Pancreas (tissue), 10 donors: Measurements from ENCODE around the gene ARSG. TPM values are rescaled to one million over a fixed set of nuclear protein-coding genes. Genes with fewer than 3 reads are reported as not detected.

Experiments used
- ATAC-seq, 4 donors: fragments of 200-7000 bp; cut with Tn5 transposase; one replicate each; pipeline versions ENCODE4 v1.8.0 to v1.9.1; 2020; ENCODE audit warnings: mild to moderate bottlenecking in 4 of 4, moderate library complexity in 4 of 4
- DNase-seq, 6 donors: peaks; one replicate each; pipeline ENCODE4 v3.0.0-alpha.2; 2020
- FAIRE-seq: peaks from 2 replicates; lab custom pipeline; 2012; peaks lifted over from hg19 to GRCh38; lab: Jason Lieb, UNC
- H3K27ac ChIP-seq, 4 donors: fragments of 200-600 bp; sonication (generic); 1 replicate in 3 of 4; 2 replicates in 1 of 4; pipeline versions ENCODE4 v1.5.0 to v1.8.0; 2020
- H3K27me3 ChIP-seq, 4 donors: fragments of 200-600 bp; one replicate each; pipeline ENCODE4 v1.8.0; 2021
- H3K36me3 ChIP-seq, 3 donors: fragments of 200-600 bp; sonication (generic) in 1 of 3; one replicate each; pipeline versions ENCODE4 v1.5.0 to v1.8.0; 2020 to 2021
- H3K4me1 ChIP-seq, 3 donors: fragments of 200-600 bp; one replicate each; pipeline ENCODE4 v1.8.0; 2021
- H3K4me3 ChIP-seq, 4 donors: fragments of 200-600 bp; sonication (generic) in 2 of 4; one replicate each; pipeline versions ENCODE4 v1.5.0 to v1.8.0; 2020 to 2021
- H3K9me3 ChIP-seq, 4 donors: fragments of 200-600 bp; one replicate each; pipeline ENCODE4 v1.8.0; 2021
- WGBS, 2 donors: extraction: QIAGEN DNeasy Blood & Tissue Kit; methylation state at CpG; one replicate each; pipeline ENCODE4 v1.1.7; 2013; 5-methylcytosine and 5-hydroxymethylcytosine counted together
- intact Hi-C, 3 donors: fragments of 100-400 bp; cut with DNase I; formaldehyde crosslinking; loops; one replicate each; pipeline versions ENCODE4 v1.11.1 to v1.14.2; 2022
- polyA plus RNA-seq, 2 donors: library from polyadenylated mRNA; stranded (reverse); fragments of 200-250 nt; gene quantifications; one replicate each; pipeline ENCODE4 v1.2.3, GENCODE V29; 2013
- total RNA-seq, 6 donors: library from RNA; stranded (reverse); fragmentation: NEBNext Ultra II Directional in 4 of 6; extraction: Animal tissue kit (Norgen Biotek cat#: 25700) in 4 of 6; gene quantifications; one replicate each; pipeline versions ENCODE4 v1.2.1 to v1.2.4, GENCODE V29; 2021 to 2023
- TF ChIP-seq, protein P1 (sequence below), 4 donors: fragments of 200-600 bp; sonication (generic) in 3 of 4; IDR thresholded peaks; one replicate each; pipeline versions ENCODE4 v1.5.0 to v1.8.0; 2021; ENCODE audit warnings: antibody characterized with exemption in 4 of 4
- donor health status: healthy with polysubstance abuse.
- donor health status: DM: no; HTN: no; CAD: no; lungs with moderate emphysema.
- donor health status: DM: no; HTN: no; CAD: no.
- donor health status: control.
- donor health status: control.
- donor health status: Bipolar disorder and iron deficiency.
- donor health status: DM: yes; HTN: yes; CAD: no.
- donor health status: DM: no; HTN: no; CAD: no.
- donor health status: DM: no; HTN: no; CAD: no.
- donor health status: DM: yes; HTN: yes; CAD: no.

Gene ARSG
- total and polyA plus RNA-seq, 8 donors: 0.46 to 2.5 (median 1.4) TPM

DNA sequence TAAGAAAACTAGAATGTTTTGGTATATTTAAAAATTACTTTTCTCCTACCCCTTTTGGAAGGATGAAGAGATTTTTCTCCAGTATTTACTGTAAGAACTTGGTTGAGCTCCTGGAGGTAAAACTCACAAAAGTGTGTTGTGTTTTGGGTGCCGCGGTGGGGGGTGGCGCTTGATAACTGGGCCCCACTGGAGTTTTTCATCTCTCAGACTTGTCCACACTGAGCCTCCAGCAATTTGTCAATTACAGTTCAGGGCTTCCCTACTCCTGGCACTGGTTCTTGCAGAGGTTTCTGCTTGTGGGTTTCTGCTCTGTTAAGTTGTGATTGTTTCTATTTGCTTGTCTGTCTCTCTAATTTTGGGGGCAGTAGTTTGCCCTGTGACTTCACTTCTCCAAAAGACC is 126.0 kb downstream of the ARSG start:
- intact Hi-C loops: no loop called here
- no peak overlapping the region for H3K4me3 ChIP-seq
- H3K36me3 ChIP-seq: no peaks in the 10 kb centered on the region
- H3K4me1 ChIP-seq: no peaks in the 10 kb centered on the region
- no peaks in the 10 kb centered on the region for H3K9me3 ChIP-seq
- H3K27ac ChIP-seq: no peak overlapping the region
- WGBS, 2 donors: 96% methylated on average over 3 of the region's 3 CpGs
- TF ChIP-seq, protein P1, sequence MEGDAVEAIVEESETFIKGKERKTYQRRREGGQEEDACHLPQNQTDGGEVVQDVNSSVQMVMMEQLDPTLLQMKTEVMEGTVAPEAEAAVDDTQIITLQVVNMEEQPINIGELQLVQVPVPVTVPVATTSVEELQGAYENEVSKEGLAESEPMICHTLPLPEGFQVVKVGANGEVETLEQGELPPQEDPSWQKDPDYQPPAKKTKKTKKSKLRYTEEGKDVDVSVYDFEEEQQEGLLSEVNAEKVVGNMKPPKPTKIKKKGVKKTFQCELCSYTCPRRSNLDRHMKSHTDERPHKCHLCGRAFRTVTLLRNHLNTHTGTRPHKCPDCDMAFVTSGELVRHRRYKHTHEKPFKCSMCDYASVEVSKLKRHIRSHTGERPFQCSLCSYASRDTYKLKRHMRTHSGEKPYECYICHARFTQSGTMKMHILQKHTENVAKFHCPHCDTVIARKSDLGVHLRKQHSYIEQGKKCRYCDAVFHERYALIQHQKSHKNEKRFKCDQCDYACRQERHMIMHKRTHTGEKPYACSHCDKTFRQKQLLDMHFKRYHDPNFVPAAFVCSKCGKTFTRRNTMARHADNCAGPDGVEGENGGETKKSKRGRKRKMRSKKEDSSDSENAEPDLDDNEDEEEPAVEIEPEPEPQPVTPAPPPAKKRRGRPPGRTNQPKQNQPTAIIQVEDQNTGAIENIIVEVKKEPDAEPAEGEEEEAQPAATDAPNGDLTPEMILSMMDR (IDR thresholded peaks at IDR 0.05): no peak
- DNase-seq (no peak), FAIRE-seq (no peak), ATAC-seq (no peak)
- H3K27me3 ChIP-seq: no peaks in the 10 kb centered on the region

DNA sequence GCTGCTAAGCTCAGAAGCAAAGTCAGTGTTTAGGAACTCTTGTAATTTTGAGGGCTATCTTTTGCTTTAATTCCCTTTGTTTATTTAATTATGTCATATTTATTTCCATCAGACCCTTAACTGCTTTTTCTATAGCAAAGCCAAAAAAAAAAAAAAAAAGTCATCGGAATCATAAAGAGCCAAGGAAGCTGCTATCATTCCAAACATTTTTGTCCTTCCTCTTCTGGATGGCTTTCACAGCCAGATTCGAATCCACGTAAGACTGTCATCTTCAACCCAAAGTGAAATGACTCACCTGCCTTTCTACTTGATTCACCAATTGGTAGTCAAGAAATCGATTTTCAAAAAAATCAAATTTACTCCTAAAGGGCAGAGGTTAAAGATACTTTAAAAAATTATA is 127.6 kb downstream of the ARSG start:
- intact Hi-C loops: no loop called here
- Histone ChIP-seq H3K27me3 (no peaks in the 10 kb centered on the region), H3K36me3 (peaks cover 0 to 2% (median 0%) of the 10 kb centered on the region in 3 donors), H3K4me1 (no peaks in the 10 kb centered on the region), H3K9me3 (no peaks in the 10 kb centered on the region), H3K4me3 (no peak overlapping the region), H3K27ac (no peak overlapping the region)
- ATAC-seq (no peak), FAIRE-seq (no peak), DNase-seq (no peak)
- TF ChIP-seq, protein P1 (IDR thresholded peaks at IDR 0.05): no peak
- 87% methylated on average over 4 of the region's 4 CpGs for WGBS, 2 donors

DNA sequence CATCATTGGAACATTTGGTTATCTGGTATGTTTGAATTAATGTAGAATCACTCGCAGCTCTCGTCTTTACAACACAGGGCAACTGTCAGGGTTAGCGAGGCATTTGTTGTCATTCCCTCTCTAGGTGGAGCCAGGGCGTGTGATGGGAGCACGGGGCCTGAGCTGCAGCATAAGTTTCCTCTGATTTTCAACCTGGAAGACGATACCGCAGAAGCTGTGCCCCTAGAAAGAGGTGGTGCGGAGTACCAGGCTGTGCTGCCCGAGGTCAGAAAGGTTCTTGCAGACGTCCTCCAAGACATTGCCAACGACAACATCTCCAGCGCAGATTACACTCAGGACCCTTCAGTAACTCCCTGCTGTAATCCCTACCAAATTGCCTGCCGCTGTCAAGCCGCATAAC is 128.8 kb downstream of the ARSG start:
- intact Hi-C loops: no loop called here
- Histone ChIP-seq H3K27ac (no peak overlapping the region), H3K4me3 (no peak overlapping the region), H3K27me3 (no peaks in the 10 kb centered on the region), H3K9me3 (no peaks in the 10 kb centered on the region), H3K4me1 (no peaks in the 10 kb centered on the region), H3K36me3 (peaks cover 0 to 5% (median 0%) of the 10 kb centered on the region in 3 donors)
- FAIRE-seq (no peak), ATAC-seq (no peak), DNase-seq (no peak)
- TF ChIP-seq, protein P1 (IDR thresholded peaks at IDR 0.05): no peak
- 93 to 96% methylated on average over 14 of the region's 14 CpGs for WGBS, 2 donors

DNA sequence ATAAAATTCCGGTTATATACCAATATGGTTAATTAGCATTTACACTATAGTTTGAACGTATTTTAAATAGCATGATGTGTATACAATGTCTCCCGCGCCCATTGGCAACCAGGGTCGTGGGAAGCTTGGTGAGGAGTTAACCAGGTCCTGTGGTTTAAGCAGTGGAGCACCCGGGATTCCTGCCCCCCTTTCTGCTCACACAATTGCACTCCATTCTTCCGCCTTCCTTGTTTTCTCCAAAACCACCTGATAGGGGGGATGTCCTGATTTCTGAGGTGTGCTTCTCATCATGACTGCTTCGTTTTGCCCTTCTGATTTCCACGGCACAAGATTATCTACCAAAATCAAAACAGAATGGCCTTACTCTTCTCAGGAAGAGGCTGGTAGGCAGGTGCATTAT is 130.2 kb downstream of the ARSG start:
- 92 to 94% methylated on average over 9 of the region's 9 CpGs for WGBS, 2 donors
- ATAC-seq: no peak
- Histone ChIP-seq H3K4me1 (no peaks in the 10 kb centered on the region), H3K27ac (no peak overlapping the region), H3K36me3 (peaks cover 0 to 5% (median 0%) of the 10 kb centered on the region in 3 donors), H3K4me3 (no peak overlapping the region), H3K9me3 (no peaks in the 10 kb centered on the region), H3K27me3 (no peaks in the 10 kb centered on the region)
- no peak for FAIRE-seq
- TF ChIP-seq, protein P1 (IDR thresholded peaks at IDR 0.05): no peak
- intact Hi-C loops: no loop called here
- DNase-seq: no peak

DNA sequence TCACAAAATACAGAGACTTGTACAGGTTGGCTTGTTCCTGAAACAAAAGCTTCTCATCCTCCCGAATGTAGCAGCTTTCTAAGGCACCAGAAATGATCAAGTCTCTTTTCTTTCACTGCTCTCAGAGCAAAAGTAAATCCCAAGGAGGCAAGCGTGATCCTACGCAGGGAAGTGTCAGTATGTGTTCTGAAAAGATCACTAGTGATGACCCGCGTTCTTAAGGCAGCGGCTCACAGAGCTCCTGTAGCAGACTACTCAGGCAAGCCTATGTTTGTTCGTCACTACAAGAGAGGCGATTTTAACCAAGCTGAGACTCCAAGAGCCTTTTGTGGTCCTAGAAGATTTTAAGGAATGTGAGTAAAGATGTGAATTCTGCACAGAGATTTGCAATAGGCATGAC is 131.5 kb downstream of the ARSG start:
- ATAC-seq (no peak), FAIRE-seq (no peak), DNase-seq (peak in 1 of 6 donors; percentile 23)
- TF ChIP-seq, protein P1 (IDR thresholded peaks at IDR 0.05): no peak
- H3K4me1 ChIP-seq: no peaks in the 10 kb centered on the region
- no peak overlapping the region for H3K27ac ChIP-seq
- peaks cover 0 to 5% (median 0%) of the 10 kb centered on the region in 3 donors for H3K36me3 ChIP-seq
- 94 to 96% methylated on average over 8 of the region's 8 CpGs for WGBS, 2 donors
- no peaks in the 10 kb centered on the region for H3K27me3 ChIP-seq
- H3K9me3 ChIP-seq: no peaks in the 10 kb centered on the region
- H3K4me3 ChIP-seq: no peak overlapping the region
- intact Hi-C loops: no loop called here
